Esophagus squamous epithelium (tissue), 5 donors: ENCODE measurements around the gene AFF3. TPM values are rescaled to one million over a fixed set of nuclear protein-coding genes. Genes with fewer than 3 reads are reported as not detected.

ENCODE experiments used
- DNase-seq: peaks from one replicate; lab custom pipeline; 2025; lab: John Stamatoyannopoulos, UW
- H3K27ac ChIP-seq, 4 donors: fragments of 200-600 bp; sonication (generic); one replicate each; pipeline ENCODE4 v1.5.1; 2016 to 2019; ENCODE audit warnings: mild to moderate bottlenecking in 1 of 4
- H3K27me3 ChIP-seq, 4 donors: fragments of 200-600 bp; sonication (generic); 1 replicate in 3 of 4; 2 replicates in 1 of 4; pipeline versions ENCODE4 v1.5.1 to v1.6.0; 2017 to 2021; ENCODE audit warnings: antibody characterized with exemption in 1 of 4
- H3K36me3 ChIP-seq, 3 donors: fragments of 200-600 bp; sonication (generic); one replicate each; pipeline ENCODE4 v1.5.1; 2016 to 2019
- H3K4me1 ChIP-seq, 3 donors: fragments of 200-600 bp; sonication (generic); one replicate each; pipeline ENCODE4 v1.5.1; 2017 to 2019
- H3K4me3 ChIP-seq, 4 donors: fragments of 200-600 bp; sonication (generic); 1 replicate in 3 of 4; 2 replicates in 1 of 4; pipeline ENCODE4 v1.5.1; 2016 to 2019; ENCODE audit warnings: mild to moderate bottlenecking in 2 of 4, moderate library complexity in 1 of 4
- H3K9me3 ChIP-seq, 3 donors: fragments of 200-600 bp; sonication (generic); one replicate each; pipeline ENCODE4 v1.5.1; 2016 to 2019
- CTCF ChIP-seq, 6 experiments: fragments of 450-650 bp in 4 of 6; fragments of 200-600 bp in 2 of 6; sonication (generic) in 2 of 6; IDR thresholded peaks; one replicate each; pipeline ENCODE4 v1.5.1; 2016 to 2019; ENCODE audit warnings: antibody characterized with exemption in 6 of 6, mild to moderate bottlenecking in 4 of 6, moderate library complexity in 4 of 6
- POLR2A ChIP-seq, 4 donors: fragments of 450-650 bp; IDR thresholded peaks; one replicate each; pipeline ENCODE4 v1.6.1; 2017; ENCODE audit warnings: antibody characterized with exemption in 4 of 4, mild to moderate bottlenecking in 4 of 4, moderate library complexity in 3 of 4
- WGBS, 2 donors: methylation state at CpG; one replicate each; pipeline ENCODE4 v1.1.5; 2018; 5-methylcytosine and 5-hydroxymethylcytosine counted together
- intact Hi-C: fragments of 100-400 bp; cut with DNase I; formaldehyde crosslinking; loops from one replicate; pipeline ENCODE4 v1.15.0; 2022
- total RNA-seq, 4 donors: library from RNA; depleted of rRNA; stranded (reverse); fragments of >200 nt; gene quantifications; one replicate each; pipeline ENCODE4 v1.1.0, GENCODE V29; 2016
- donor health status: DM: yes; HTN: yes; CAD: no.

Gene AFF3
- total RNA-seq, 4 donors from 2014 or later: 1.2 to 9.7 (median 3.8) TPM

- DNase-seq: no peak
- WGBS, 2 donors: 68 to 69% methylated on average over 7 of the region's 7 CpGs
These were observed 413.0 kb downstream of the AFF3 start for GRCh38 chr2:99729104-99730025.

GRCh38 chr2:99728166-99728565, 414.2 kb downstream of the AFF3 start:
- Histone ChIP-seq H3K4me1 (no peaks in the 10 kb centered on the region), H3K27ac (no peak overlapping the region), H3K4me3 (no peak overlapping the region), H3K27me3 (no peaks in the 10 kb centered on the region), H3K9me3 (no peaks in the 10 kb centered on the region), H3K36me3 (no peaks in the 10 kb centered on the region)
- DNase-seq: no peak
- intact Hi-C loops: no loop called here
- TF ChIP-seq CTCF (IDR thresholded peaks at IDR 0.05) (no peak), POLR2A (IDR thresholded peaks at IDR 0.05) (no peak)
- WGBS, 2 donors: 71 to 72% methylated on average over 4 of the region's 4 CpGs

More at GRCh38 chr2:99729104-99730025, 413.0 kb downstream of the AFF3 start:
- Histone ChIP-seq H3K9me3 (no peaks in the 10 kb centered on the region), H3K27ac (no peak overlapping the region), H3K4me1 (no peaks in the 10 kb centered on the region), H3K4me3 (no peak overlapping the region), H3K36me3 (no peaks in the 10 kb centered on the region), H3K27me3 (no peaks in the 10 kb centered on the region)
- intact Hi-C loops: no loop called here
- TF ChIP-seq POLR2A (IDR thresholded peaks at IDR 0.05): no peak
- no peak for TF ChIP-seq CTCF (IDR thresholded peaks at IDR 0.05)

GRCh38 chr2:99727199-99727598, 415.2 kb downstream of the AFF3 start:
- intact Hi-C loops: no loop called here
- no peaks in the 10 kb centered on the region for H3K27me3 ChIP-seq
- no peak overlapping the region for H3K27ac ChIP-seq
- H3K36me3 ChIP-seq: no peaks in the 10 kb centered on the region
- TF ChIP-seq CTCF (IDR thresholded peaks at IDR 0.05) (no peak), POLR2A (IDR thresholded peaks at IDR 0.05) (no peak)
- H3K4me1 ChIP-seq: no peaks in the 10 kb centered on the region
- WGBS, 2 donors: 48 to 63% methylated on average over 1 of the region's 1 CpG
- peaks cover 0 to 6% (median 0%) of the 10 kb centered on the region in 3 donors for H3K9me3 ChIP-seq
- no peak overlapping the region for H3K4me3 ChIP-seq
- no peak for DNase-seq

GRCh38 chr2:99726691-99727090, 415.7 kb downstream of the AFF3 start:
- no peak overlapping the region for H3K4me3 ChIP-seq
- no peak for DNase-seq
- no peaks in the 10 kb centered on the region for H3K36me3 ChIP-seq
- no peak overlapping the region for H3K27ac ChIP-seq
- no peak for TF ChIP-seq POLR2A (IDR thresholded peaks at IDR 0.05)
- TF ChIP-seq CTCF (IDR thresholded peaks at IDR 0.05): no peak
- H3K9me3 ChIP-seq: peaks cover 0 to 8% (median 0%) of the 10 kb centered on the region in 3 donors
- no peaks in the 10 kb centered on the region for H3K27me3 ChIP-seq
- WGBS, 2 donors: 58 to 67% methylated on average over 2 of the region's 2 CpGs
- intact Hi-C loops: no loop called here
- no peaks in the 10 kb centered on the region for H3K4me1 ChIP-seq

GRCh38 chr2:99725820-99726219, 416.6 kb downstream of the AFF3 start:
- Histone ChIP-seq H3K27ac (no peak overlapping the region), H3K4me1 (no peaks in the 10 kb centered on the region)

More at GRCh38 chr2:99725820-99726219, 416.6 kb downstream of the AFF3 start:
- no peaks in the 10 kb centered on the region for H3K27me3 ChIP-seq
- H3K9me3 ChIP-seq: peaks cover 0 to 8% (median 0%) of the 10 kb centered on the region in 3 donors
- TF ChIP-seq CTCF (IDR thresholded peaks at IDR 0.05) (no peak), POLR2A (IDR thresholded peaks at IDR 0.05) (no peak)
- no peak overlapping the region for H3K4me3 ChIP-seq
- no peak for DNase-seq
- no peaks in the 10 kb centered on the region for H3K36me3 ChIP-seq
- intact Hi-C loops: no loop called here
